GM21737 (cell line): ENCODE data around the gene KLHDC9.
"Not testable (repeated sequence)": the region's sequence is repeated elsewhere in the genome, so short reads cannot be mapped to it uniquely, and the experiment has no call there.

Experiments used
- ATAC-seq: cut with Tn5 transposase; IDR thresholded peaks from one replicate; pipeline ENCODE4 v1.9.1; 2021; ENCODE audit warnings: mild to moderate bottlenecking, moderate library complexity; ENCODE audit not compliant: unreplicated experiment

The KLHDC9 gene

DNA sequence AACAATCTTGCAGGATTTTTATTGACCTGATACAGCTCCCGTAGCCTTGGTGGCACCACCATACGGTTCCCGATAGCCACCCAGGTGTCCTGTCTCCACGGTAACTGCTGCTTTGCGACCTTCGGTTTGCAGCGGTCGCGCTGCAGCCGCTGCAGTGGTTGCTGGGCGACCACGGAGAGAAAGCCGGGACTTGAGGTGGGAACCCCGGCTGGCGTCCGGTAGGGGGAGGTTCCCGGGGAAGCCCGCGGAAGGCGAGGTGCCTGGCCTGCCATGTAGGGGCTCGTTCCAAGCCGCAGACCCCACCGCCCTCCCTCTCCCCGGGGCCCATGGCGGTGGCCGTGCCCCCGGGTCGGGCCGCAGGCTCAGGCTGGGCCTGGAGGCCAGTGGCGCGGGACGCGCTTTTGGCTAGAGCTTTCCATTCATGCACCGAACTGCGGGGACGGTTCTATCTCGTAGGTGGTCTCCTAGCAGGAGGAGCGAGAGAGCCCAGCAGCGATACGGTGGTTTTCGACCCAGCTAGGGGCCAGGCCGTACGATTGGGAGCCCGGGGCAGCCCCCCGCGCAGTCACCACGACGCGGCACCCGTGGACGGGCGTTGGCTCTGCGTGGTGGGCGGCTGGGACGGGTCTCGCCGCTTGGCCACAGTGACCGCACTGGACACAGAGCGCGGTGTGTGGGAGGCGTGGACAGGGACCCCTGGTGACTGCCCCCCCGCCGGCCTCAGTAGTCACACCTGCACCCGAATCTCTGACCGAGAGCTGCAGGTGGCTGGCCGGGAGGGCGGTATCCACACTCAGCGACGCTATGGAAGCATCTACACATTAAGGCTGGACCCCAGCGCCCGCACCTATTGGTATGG lies at the start of gene KLHDC9:
TSS of gene KLHDC9 (plus strand) at position 152 of the 859 bp plus-strand sequence. CDS start at position 327, 175 bp downstream.
- peak; percentile 61 for ATAC-seq

- no peak for ATAC-seq
Measured at GRCh38 chr1:161048949-161049722, 49.0 kb upstream of the KLHDC9 start.

GRCh38 chr1:161051219-161051618 lies 46.9 kb upstream of the KLHDC9 start:
- no peak for ATAC-seq

DNA sequence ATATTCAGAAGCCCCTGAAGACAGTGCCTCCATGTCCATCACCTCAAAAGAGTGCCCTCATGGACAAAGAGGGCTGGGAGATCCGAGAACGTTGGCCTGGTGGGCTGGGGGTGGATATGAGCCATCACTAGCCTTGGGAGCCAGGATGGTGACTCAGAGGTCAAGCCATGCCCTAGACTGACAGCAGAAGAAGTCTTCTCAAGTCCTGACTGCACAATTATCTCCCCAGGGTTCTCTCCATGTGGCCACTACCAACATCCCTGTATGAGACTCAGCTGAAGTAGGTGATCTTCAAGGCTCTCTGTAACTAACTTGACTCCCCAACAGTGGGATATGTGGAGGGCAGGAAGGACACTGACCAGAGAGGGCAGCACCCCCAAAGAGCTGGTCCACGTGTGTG lies 45.3 kb upstream of the KLHDC9 start:
- ATAC-seq = no peak

GRCh38 chr1:161054232-161054631 lies 43.9 kb upstream of the KLHDC9 start:
- no peak for ATAC-seq

- no peak for ATAC-seq
Measured at GRCh38 chr1:161054805-161055204, 43.4 kb upstream of the KLHDC9 start.

DNA sequence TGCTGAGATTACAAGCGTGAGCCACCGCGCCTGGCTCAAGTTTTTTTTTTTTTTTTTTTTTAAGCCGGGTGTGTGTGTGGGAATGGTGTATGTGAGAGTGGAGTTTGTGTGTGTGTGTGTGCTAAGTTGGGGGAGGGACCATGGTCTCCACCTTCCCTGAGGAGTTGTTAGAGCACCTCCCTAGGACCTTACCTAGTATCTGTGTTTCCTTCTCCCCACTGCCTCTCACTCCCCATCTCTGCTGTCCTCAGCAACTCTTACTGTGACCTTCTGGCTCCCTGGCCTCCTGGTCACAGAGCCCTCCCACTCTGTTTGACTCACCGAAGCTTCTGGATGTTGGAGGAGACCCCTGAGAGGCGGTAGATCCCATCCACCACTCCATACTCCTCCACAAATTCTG lies 38.9 kb upstream of the KLHDC9 start:
- no peak for ATAC-seq

DNA sequence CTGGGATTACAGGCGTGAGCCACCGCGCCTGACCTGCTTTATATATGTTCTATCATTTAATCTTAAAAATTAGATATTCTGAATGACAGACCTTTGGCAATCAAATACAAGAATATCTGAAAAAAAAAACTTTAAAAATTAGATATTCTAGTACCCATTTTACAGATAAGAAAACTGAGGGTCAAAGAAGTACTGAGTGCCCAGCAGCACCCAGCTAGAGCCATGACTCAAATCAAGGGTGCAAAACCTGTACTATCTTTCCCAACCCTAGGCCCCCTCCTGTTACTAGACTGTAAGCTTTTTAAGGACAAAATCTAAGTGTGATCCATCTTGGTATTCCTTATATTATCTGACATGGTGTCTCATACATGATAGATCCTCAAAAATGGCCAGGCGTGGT lies 36.7 kb upstream of the KLHDC9 start:
- ATAC-seq = no peak

DNA sequence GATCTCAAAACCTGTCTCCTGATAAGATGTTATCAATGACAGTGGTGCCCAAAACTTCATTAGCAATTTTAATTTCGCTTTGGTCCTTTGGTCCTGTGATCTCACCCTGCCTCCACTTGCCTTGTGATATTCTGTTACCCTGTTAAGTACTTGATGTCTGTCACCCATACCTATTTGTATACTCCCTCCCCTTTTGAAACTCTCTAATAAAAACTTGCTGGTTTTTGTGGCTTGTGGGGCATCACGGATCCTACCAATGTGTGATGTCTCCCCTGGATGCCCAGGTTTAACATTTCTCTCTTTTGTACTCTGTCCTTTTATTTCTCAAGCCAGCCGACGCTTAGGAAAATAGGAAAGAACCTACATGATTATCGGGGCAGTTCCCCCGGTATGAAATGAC lies 34.2 kb upstream of the KLHDC9 start:
- not testable (repeated sequence) for ATAC-seq

GRCh38 chr1:161065681-161066080 lies 32.5 kb upstream of the KLHDC9 start:
- ATAC-seq = not testable (repeated sequence)

GRCh38 chr1:161066694-161067093 lies 31.5 kb upstream of the KLHDC9 start:
- no peak for ATAC-seq

DNA sequence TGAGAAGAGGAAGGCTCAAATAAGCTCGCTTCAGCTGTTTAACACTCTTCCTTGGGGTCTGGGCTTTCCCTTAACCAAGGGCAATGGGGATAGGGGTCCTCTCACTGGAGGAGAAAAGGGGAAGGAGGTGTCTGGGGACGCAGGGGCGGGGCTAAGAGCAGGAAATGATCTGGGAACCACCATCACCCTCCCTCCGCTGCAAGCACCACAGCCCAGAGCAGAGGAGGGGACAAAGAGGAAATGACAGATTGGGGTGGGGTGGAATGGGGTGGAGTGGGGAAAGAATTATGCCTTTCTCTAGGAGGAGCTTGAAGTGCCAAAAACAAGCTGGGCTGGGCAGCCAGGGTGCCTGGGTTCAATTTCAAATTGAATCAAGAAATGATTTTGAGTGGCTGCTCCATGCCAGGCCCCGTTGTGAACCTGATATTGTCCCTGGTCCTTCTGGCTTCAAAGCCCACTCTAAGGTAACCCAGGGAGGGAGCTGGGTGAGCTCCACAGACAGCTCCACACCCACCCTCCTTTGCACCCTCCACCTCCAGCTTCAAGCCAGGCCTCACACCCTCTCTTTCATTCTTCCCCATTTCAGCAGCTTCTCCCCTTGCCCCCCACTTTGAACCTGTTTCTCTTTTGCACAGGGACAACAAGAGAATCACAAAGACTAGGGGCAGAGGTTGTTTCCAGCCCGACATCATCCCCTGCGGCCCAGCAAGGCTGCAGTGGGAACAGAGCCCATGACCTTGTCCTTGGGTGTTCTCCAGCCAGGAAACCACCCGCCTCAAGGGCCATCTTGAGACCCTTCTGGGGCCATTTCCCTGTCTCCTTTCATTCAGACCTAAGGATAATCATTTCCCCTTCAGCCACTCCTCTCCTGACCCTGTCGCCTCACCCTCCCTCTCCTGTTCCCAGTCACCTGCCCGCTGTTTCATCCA lies 29.6 kb upstream of the KLHDC9 start:
- peak; percentile 51 for ATAC-seq

GRCh38 chr1:161069241-161069640 lies 28.9 kb upstream of the KLHDC9 start:
- peak; percentile 3 for ATAC-seq

- ATAC-seq = peak; percentile 81
Measured at GRCh38 chr1:161069731-161070270, 28.4 kb upstream of the KLHDC9 start, which contains the start of gene ARHGAP30. ARHGAP30 (minus strand) TSS chr1:161069891; CDS start chr1:161069624, 267 bp downstream.

GRCh38 chr1:161070761-161071160 lies 27.4 kb upstream of the KLHDC9 start:
- no peak for ATAC-seq

- no peak for ATAC-seq
Measured at GRCh38 chr1:161071886-161072371, 26.2 kb upstream of the KLHDC9 start.

- no peak for ATAC-seq
Measured at GRCh38 chr1:161072751-161073449, 25.3 kb upstream of the KLHDC9 start.

DNA sequence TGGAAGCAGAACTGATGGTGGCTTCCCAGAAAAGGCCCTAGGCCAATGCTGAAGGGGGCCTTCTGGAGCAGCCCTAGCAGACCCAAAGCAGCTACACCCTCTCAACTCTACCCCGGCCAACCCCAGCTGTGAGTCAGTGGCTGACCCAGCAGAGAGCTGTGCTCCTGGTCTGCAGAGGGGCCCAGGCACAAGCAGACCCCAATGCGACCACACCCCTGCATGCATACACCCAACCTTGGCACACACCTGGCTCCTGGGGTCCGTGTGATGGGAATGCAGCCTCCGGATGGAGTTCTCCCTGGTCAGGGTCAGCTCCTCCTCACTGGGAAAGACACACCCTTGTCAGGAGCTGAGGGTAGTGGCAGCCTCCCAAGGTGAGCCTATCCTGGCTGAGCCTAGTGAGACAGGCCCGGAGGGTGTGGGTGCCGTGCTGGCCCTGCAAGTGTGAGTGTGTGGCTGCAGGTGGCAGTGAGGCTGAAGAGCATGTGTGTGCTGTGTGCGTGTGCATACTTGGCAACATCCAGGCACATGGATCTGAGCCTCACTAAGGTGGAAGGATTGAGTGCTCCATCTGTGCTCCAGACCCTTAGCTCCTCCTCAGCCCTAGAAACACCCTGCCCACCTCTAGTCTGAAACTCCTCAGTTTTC lies 24.6 kb upstream of the KLHDC9 start:
- no peak for ATAC-seq

DNA sequence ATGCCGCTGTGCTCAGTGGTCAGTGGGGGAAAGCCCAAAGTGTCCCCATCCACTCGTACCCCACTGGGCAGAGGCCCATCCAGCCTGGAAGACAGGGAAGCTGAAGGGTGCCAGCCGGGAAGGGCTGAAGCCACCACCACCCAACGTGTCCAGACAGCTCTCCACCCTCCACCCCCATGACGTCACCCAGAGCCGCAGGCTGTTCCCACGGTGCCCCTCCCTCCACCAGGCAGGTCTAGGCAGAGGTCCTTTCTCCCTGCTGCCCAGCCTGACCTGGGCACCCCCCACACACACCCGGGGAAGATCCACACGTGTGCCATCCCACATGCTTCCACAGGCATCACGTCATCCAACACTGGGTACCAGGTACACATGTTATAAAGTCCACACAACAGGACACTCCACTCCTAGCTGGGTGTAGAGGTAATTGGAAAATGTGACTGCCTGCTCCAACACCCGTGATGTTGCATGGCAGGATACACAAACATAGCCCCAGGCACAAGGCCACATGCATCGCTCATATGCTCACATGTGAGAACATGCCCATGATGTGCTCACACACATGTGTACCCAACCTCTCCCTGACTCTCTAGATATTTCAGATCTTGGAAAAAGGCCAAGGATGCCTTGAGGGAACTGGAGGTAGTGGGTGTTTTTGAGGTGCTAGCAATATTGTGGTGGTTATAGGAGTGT lies 23.3 kb upstream of the KLHDC9 start:
- ATAC-seq = no peak
